OCI-LY3 (cell line): ENCODE results near the gene PFDN1.

Source experiments
- EZH2phosphoT487 ChIP-seq: fragments of 200-600 bp; shearing (Covaris generic); IDR thresholded peaks from 2 replicates; pipeline ENCODE4 v1.6.1; 2018; ENCODE audit warnings: antibody characterized with exemption, mixed run types, low read depth
- TF ChIP-seq, protein P1 (sequence below): fragments of 200-600, 300-600 bp; sonication (generic); IDR thresholded peaks from 2 replicates; pipeline ENCODE4 v1.5.1; 2014; ENCODE audit warnings: antibody characterized with exemption, low read length, low read depth

DNA sequence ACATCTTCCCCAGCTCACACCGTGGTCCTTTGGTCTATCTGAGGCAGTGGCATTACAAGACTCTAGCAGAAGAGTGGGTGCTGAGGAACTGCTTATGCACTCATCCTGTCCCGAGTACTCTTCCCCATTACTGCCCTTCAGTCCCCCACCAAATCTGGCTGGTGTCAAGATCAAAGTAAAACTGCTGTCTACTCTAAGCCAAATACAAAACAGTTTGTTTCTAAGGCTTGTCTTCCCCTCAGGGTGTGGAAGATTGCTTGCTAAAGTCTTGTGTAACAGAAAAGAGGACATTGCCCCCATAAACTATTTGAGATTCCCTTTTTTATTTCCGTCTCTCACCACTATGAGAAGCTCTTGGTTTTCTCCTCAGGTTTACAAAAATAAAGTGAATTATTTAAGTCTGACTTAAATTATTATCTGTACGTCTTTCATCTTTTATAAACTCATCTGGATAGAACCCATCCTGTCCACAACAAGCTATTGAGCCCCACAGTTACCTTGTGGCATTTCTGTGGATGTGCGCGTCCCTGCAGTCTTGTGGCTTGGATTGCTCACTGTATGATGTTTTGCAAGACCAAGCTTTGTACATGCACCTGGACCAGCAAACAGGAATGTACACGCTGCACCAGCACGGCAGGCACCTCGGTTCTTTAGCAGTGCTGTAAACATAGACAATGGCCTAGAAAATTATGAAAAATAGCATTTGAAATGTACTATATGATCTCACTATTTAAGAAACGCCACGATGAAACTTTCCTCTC lies 66.9 kb downstream of the PFDN1 start:
- TF ChIP-seq, protein P1, sequence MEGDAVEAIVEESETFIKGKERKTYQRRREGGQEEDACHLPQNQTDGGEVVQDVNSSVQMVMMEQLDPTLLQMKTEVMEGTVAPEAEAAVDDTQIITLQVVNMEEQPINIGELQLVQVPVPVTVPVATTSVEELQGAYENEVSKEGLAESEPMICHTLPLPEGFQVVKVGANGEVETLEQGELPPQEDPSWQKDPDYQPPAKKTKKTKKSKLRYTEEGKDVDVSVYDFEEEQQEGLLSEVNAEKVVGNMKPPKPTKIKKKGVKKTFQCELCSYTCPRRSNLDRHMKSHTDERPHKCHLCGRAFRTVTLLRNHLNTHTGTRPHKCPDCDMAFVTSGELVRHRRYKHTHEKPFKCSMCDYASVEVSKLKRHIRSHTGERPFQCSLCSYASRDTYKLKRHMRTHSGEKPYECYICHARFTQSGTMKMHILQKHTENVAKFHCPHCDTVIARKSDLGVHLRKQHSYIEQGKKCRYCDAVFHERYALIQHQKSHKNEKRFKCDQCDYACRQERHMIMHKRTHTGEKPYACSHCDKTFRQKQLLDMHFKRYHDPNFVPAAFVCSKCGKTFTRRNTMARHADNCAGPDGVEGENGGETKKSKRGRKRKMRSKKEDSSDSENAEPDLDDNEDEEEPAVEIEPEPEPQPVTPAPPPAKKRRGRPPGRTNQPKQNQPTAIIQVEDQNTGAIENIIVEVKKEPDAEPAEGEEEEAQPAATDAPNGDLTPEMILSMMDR: no peak
- no peak for TF ChIP-seq EZH2phosphoT487
